HG02981 (cell line): Measurements from ENCODE around the gene TMEM247.

Experiments
- ATAC-seq: cut with Tn5 transposase; IDR thresholded peaks from one replicate; pipeline ENCODE4 v1.9.1; 2021; ENCODE audit warnings: mild to moderate bottlenecking, moderate library complexity; ENCODE audit not compliant: unreplicated experiment

Gene TMEM247

DNA sequence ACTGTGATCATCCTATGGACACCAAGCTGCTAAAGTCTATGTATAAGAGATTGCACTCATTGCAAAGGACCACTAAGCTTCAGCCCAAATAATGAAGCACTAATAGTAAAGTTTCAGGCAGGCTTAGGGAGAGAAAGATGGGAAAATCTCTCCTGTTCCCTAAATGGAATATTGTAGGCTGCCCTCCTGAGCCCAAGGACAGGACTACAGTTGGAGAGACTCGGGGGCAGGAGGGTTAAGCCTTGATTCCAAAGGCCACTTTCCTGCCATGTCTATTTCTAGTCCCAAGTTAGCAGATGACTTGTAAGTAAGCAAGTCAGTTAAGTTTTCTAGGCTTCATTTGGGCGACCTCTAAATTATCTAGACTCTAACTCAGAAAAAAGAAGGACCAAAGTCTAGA, 9.0 kb downstream of the TMEM247 start:
- no peak for ATAC-seq

DNA sequence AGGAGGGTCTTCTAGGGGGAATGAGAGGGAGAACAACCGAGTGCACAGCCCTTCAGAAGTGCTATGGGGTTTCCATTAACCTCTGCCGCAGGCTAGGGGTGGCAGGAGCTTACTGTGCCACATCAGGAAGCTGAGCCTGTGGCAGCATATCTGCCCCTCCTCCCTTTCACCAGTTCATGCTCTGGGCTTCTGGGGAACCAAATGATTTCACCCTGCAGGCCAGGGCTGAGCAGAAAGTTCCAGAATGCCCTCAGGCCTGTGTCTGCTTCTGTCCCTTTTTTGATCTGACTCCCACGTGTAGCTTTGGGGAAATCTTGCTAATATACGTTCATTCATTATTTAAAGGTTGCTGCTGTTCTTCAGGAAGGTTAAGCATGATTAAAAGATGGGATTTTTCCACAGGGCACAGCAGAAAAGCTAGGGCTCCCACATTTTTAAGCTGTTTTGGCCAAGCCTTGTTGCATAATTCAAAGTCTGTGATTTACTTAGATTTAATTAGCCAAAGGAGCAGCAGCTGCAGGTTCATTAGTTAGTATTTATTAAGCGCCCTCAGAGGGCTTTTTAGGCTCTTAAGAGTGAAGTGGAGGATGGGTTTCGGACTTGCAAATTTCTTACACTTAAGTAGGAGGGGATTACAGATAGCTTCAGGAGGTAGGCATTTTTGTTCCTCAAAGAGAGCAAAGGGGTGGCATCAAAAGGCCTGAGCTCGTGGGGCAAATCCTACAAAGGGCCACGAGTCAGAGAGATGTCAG, 10.2 kb downstream of the TMEM247 start:
- ATAC-seq: no peak

DNA sequence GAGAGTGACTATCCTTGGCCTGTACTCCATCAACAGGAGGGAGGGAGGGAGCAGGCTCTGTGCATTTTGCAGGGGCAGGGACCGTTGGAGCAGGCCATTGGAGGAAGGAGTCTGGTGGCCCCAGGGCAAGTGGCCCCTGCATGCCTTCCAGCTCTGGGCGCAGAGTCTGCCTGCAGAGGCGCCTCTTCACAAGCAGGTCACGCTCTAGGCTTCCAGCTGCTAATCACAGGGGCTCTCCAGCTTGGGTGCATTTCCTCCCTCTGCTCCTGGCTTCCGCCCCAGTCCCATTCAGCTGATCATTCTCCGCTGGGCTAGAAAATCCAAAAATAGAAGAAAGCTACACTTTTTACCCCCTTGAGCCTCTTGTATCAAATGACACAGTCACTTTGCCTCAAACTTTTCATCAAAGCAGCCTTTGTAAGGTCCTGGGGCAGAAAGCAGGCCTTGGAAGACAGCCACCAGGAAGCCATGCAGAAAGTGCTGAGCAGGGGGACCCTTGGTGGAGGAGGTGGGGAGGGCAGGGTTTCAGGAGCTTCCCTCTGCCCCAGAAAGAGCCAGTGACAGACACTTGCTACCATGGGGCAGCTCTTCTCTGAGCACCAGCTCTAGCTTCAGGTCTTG, 11.3 kb downstream of the TMEM247 start:
- ATAC-seq: peak; percentile 67

DNA sequence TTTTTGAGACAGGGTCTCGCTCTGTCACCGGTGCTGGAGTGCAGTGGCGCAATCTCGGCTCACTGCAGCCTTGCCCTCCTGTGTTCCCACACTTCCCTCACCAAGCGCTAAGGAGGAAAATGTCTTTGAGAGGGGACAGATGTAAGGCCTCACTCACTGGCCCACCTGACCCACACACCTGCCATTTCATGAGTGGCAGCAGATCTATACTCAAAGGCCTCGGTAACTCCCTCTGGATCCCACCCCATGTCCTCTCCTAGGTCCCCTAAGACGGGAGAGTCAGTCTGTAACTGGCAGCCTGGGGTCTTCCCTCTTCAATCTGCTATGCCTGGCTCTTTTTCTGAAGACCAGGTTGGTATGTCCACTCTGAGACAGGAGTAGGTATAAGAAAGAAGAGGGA, 12.9 kb downstream of the TMEM247 start:
- ATAC-seq: no peak

DNA sequence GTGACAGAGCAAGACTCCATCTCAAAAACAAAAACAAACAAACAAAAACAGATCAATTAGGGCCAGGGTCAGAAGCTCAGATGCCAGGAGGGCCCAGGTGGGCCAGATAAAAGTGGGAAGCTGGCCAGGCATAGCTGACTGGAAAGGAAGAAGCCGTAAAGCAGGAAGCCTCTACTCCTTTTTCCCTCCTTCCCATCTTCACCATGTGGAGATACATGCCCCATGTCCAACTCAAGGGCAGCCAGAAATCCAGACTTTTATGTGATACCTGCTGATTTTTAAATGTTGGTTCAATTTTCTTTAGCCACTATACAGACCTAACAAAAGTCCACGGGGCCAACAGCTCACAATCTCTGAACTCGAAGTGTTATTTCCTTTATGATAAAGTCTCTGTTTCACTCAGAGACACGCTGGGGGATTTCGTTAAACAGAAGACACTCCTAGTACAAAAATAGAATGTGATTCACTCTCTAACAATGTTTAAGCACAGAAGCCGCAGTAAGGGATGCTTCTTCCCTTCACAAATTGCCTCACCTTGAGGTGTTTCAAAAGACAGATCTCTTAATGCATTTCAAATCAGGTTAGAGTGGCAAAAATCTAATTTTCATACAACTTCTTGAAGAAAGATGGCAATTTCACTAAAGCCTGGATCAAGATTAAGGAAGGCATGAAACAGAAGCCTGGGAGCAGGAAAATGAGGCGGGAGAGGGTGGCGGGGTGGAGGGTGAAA, 14.0 kb downstream of the TMEM247 start:
- ATAC-seq: peak; percentile 73

DNA sequence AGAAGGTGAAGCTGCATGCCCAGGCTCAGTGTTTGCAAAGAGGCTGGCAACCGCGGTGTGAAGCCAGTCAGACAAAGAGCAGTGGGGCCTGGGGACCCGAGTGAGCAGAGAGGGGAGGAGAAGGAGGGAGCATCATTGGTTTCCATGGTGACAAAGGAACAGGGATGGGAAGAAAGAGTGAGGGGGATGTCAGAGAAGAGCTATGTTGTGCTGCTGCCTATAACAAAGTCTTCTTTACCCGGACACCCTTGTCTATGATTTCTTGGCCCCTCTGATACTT, 14.5 kb downstream of the TMEM247 start:
- ATAC-seq: no peak

DNA sequence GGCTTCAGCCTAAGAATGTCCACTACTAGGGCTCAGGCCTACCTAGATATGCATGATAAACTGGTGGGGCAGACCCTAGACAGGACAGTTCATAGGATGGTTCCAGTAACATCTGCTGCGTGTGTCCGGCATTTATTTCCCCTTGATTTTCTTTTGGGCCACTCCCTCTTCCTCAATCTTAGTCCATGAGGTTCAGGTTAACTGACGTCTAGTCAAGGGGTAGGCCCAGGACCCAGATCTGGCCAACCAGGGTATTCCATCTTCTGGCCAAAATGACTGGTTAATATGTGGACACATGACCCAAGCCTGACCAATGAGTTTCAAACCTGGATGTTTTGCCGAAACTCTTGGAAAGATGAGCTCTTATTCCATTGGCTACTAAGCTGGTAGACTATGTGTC, 15.2 kb downstream of the TMEM247 start:
- ATAC-seq: no peak

DNA sequence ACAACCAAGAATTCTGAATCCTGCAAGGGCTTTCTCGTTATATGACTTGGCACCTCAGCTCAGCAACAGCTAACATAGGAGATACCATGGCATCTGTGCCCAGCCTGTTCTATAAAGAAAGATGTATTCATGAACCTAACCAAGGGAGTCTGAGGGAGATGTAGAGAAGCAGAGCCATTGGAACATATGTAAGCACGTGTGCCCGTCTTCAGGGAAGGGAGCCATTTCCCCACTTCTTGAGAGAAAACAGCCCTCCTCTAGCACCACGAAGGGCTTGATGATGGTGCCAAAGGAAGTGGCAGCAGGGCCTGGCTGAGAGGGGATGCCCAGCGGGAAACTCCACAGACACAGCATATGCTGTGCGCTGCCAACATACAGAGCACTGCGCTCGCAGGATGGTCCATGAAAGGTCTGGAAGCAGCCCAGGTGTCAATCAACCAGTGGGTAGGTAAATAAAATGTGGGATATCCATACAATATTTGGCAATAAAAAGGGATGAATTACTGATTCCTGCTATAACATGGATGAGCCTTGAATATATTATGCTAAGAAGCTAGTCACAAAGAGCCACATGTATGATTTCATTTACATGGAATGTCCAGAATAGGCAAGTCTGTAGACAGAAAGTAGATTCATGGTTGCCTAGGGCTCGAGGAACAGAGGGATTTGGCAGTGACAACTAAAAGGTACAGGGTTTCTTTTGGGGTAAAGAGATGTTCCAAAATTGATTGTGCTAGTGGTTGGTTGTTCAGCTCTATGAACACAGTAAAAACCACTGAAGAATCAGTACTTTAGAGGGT, 16.1 kb downstream of the TMEM247 start:
- ATAC-seq: no peak

DNA sequence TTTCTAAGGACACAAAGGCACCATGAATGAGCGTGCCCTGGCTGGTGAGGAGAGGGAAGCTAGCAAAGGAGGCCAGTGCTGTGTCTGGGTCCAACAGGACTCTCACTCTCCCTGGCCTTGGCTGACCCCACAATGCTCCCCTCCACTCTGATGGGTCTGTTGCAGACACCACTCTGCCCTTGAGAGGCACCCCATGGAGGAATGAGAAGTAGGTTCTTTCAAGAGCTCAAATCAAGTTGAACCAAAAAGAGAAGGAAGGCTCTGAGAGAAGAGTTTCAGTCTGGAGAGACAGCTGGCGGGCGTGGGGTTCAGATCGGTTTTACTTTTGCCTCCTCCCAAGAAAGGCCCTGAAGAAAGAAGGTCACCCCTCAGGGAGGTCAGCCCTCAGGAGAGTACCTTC, 18.4 kb downstream of the TMEM247 start:
- no peak for ATAC-seq

DNA sequence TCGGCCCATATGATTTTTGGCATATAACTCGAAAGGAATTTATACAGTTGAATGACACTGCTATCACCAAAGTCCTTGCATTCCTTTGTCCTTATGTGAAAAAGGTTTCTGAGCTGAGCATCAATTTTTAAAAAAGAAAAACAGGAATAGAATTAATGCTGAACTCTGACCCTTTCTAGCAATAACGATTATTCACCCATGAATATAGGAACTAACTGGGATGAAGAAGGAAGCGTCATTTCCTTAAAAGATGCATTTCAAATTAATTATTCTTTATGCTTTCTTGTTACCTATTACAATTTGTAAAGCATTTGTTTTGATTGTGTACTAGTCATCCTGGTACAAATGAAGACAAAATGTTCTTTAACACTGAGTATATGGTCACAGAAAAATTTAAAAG, 19.3 kb downstream of the TMEM247 start:
- ATAC-seq: no peak

DNA sequence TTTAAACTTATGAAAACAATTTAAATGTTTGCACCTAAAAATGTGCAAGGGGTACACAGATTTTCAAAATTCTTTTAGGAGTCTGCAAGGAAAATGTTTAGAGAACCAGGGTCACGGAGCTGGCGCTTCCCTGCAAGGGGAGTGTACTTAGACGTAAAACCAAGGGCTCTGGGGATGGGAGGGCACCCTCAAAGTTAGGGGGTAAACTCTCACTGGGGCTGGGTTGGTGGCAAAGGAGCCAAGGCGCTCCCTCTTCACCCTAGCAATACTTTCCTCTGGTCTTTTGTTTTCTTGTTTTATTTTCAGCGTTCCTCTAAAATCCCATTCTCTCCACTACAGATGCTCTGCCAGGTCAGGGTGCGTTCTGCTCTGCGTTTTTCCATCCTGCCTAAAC, 20.0 kb downstream of the TMEM247 start:
- ATAC-seq: no peak

DNA sequence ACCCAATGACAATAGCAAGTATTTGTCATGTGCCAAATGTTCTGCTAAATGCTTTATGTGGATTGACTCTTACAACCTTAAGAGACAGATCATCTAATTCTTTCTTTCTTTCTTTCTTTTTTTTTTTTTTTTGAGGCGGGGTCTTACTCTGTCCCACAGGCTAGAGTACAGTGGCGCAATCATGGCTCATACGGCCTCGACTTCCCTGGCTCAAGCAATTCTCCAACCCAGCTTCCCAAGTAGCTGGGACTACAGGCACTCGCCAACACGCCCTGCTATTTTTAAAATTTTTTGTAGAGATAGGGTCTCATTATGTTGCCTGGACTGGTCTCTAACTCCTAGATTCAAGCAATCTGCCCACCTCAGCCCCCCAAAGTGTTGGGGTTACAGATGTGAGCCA, 21.4 kb downstream of the TMEM247 start:
- no peak for ATAC-seq

DNA sequence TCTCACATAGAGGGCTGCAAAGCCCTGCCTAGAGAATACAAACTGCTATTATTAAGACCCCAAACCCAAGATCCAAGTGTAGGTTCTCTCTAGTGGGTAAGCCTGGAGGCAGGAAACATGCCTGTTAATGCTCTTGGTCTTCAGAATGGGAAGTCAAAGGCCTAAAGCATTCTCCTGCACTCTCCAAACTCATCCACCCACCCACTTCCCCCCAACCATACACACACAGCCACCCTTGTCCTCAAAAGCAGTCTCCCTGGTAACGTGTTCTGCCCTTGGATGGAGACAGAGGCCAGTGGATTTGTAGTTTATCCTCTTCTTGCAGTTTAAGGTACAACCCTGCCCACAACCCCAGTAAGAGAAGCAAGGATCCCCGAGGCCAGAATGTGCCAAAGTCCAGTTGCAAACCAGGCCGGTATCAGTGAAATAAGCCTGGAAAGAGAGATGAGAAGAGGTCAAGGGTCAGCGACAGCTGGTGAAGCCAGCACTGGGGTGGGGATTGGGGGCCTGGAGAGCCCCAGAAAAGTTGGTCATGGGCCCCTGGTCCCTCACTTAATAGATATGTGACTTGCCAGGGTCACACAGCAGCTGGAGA, 23.0 kb downstream of the TMEM247 start:
- no peak for ATAC-seq

DNA sequence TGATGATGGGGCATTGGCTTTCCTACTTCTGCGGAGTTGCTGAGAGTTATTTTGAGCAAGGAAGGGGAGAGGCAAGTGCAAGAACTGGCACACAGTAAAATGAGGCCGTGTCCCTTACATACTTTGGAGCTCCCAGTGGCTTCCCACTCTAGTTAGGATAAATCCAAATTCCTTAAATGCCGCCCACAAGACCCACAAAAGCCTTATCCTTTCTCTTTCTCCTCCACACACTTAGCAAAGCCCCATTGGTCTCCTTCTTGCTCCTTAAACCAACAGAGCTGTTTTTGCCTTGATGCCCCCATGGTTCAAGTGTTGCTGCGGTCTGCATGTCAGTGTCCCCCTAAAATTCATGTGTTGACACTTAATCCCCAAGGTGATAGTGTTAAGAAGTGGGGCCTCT, 24.3 kb downstream of the TMEM247 start:
- ATAC-seq: no peak

DNA sequence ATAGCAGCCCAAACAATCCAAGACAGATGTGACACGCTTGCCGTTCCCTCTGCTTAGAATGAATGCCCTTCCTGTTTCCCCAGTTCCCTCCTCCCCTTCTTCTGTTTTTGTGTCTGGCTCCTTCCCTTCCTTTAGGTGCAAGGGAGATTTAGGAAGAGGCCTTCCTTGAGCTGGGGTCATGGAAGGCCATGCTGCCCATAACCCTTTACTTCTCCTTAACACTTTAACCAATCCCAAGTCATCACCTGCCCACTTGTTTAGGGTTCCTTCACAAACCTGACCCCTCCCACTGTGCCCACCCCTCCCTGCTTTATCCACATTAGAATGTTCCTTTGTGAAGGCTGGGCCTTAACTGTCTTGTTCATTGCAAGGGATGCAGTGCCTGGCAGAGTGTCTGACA, 24.9 kb downstream of the TMEM247 start:
- no peak for ATAC-seq

DNA sequence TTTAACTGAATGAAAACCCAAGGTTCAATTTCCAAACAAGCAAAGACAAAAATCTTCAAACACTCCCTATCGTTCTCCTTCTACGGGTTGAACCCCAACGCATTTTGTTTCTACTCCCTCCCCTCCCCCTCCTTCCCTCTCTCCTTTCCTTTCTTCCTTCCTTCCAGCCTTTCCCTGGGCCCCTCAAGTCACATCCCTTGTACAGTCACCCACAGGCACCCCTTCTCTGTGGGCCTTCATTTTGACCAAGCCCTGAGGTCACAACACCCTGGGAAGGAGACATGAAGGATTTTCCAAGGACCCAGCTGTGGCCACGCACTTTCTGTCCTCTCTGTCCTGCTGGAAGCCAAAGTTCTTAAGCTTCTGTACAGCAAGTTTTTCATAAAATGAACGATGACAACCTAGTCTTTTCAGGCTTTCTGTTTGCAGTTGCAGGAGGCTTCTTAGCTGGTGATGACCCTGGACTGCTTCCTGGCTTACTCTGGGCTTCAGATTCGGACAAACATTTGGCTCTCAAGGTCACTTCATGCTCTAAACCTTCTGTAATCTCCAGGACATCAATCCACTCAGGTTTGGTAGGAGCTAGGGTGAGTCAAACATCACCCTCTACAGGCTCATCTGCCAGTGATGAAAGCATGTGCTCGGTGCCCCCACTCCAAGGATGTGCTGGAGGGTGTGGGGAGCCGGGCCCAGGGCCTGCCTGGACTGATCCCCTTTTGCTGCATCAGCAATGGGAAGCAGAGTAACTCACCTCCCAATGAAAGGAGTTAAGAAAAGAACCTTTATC, 25.5 kb downstream of the TMEM247 start:
- ATAC-seq: no peak

DNA sequence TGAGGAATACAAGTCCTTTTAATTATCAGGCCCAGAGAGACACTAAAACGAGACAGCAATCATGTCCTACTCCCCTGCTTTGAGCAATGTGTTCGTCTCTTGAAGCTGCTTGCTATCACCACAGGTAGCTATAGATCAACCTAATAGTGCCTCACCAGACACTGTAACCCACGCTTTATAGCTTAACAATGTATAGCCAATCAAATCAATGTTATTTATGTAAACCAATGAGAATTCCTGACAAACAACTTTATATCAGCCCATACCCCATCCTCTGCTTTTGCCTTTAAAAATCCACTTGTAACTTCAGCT, 26.1 kb downstream of the TMEM247 start:
- ATAC-seq: no peak

DNA sequence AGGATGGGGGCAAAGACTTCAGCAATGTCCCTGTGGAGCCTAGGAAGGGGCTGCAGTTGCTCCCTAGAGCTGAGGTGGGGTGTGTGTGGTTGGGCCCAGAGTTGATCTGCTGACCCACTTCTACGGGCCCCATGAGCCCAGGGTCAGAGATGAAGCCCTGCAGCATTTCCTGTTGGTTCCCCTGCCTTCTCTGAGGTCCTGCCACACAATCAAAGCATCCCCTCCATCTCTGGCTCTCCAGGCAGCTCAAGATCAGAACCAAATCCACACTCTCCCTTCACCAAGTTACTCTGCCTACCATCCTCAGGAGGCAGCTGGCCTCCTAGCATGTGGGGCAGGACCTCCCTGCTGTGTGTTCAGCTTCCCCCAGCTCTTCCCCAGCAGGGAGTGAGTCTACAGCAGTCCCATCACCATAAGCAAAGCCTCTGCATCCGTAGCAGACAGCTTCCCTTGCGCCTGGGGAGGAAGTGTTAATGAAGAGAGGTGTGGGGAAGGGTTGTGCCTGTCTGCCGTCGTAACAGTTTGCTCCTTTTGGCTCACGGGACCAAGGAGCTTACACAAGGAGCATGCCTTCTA, 26.9 kb downstream of the TMEM247 start:
- ATAC-seq: no peak

DNA sequence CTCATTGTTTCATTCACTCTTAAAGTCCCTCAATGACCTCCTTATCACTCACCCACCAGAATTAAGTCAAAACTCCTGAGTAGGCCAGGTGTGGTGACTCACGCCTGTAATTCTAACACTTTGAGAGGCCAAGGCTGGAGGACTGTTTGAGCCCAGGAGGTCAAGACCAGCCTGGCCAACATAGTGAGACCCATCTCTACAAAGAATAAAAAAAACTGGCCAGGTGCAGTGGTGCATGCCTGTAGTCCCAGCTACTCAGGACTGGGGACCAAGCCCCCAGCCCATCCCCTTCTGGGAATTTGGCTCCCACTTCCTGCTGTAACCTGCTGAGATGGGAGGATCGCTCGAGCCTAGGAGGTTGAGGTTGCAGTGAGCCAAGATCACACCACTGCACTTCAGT, 28.9 kb downstream of the TMEM247 start:
- ATAC-seq: no peak

DNA sequence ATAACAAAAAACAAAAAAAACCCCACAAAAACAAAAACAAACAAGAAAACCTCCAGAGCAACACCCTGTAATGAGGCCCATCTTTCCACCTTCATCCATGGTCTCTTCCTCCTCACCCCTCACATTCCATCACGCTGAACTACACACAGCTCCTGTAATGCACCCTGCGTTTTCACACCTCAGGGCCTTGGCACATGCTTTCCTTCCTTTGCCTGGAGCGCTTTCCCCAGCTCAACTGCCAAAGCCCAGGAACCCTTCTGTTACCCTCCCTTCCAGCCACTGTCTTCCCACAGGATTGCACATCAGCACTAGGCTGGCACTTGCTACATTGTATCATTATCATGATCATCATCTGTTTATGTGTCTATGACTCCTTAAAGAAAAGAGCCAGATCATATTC, 29.4 kb downstream of the TMEM247 start:
- ATAC-seq: no peak
